Measurements from ENCODE around the gene CA5B. TPM values are rescaled to one million over a fixed set of nuclear protein-coding genes. Genes with fewer than 3 reads are reported as not detected.
"Not testable (repeated sequence)": the region's sequence is repeated elsewhere in the genome, so short reads cannot be mapped to it uniquely, and the experiment has no call there.

The CA5B gene
- total RNA-seq (10 to 100 TPM; 10.7 to 13.7 TPM), polyA plus RNA-seq (ENCODE audit: insufficient read length in 6 of 6) (10 to 100 TPM; 12.1 to 18.5 (median 17.0) TPM)
- long read RNA-seq, donor 1, full-length matches to known transcripts: 1 of 1 reads
- long read RNA-seq, donor 1, partial matches to known transcripts: 0 of 1 reads
- long read RNA-seq, donor 1, other reads (novel, unspliced or antisense): 0 of 1 reads
- long read RNA-seq, donor 2: 0 reads
- long read RNA-seq, donor 3, full-length matches to known transcripts: 1 of 1 reads
- long read RNA-seq, donor 3, partial matches to known transcripts: 0 of 1 reads
- long read RNA-seq, donor 3, other reads (novel, unspliced or antisense): 0 of 1 reads
- long read RNA-seq, donor 4, partial matches to known transcripts: 0 of 3 reads
- long read RNA-seq, donor 4, other reads (novel, unspliced or antisense): 3 of 3 reads
- long read RNA-seq, donor 5: 0 reads
- long read RNA-seq, donor 6: 0 reads
- long read RNA-seq, donor 7: 0 reads
- long read RNA-seq, donor 8, full-length matches to known transcripts: 2 of 2 reads
- long read RNA-seq, donor 8, partial matches to known transcripts: 0 of 2 reads
- long read RNA-seq, donor 8, other reads (novel, unspliced or antisense): 0 of 2 reads
- long read RNA-seq, donor 9: 0 reads
- long read RNA-seq, donor 10, partial matches to known transcripts: 0 of 1 reads
- long read RNA-seq, donor 10, other reads (novel, unspliced or antisense): 1 of 1 reads
- long read RNA-seq, donor 11, full-length matches to known transcripts: 2 of 2 reads
- long read RNA-seq, donor 11, partial matches to known transcripts: 0 of 2 reads
- long read RNA-seq, donor 11, other reads (novel, unspliced or antisense): 0 of 2 reads
- long read RNA-seq, donor 12: 0 reads

GRCh38 chrX:15737959-15738902 is at the start of gene CA5B:
Gene CA5B (plus strand): TSS chrX:15738270. CDS start chrX:15750024, 11,754 bp downstream.
- DNase-seq: peak; percentile 63 to 97 (median 91)
- Histone ChIP-seq H3K27me3 (no peaks in the 10 kb centered on the region), H3K27ac (peak within 1 kb of the TSS in 1 of 2 donors; percentile 48), H3K9me3 (no peaks in the 10 kb centered on the region), H3K4me3 (peak within 1 kb of the TSS; percentile 38 to 48), H3K4me1 (peaks cover 0 to 5% of the 10 kb centered on the region in 2 donors), H3K36me3 (no peaks in the 10 kb centered on the region)
- ATAC-seq: peak; percentile 100
- intact Hi-C loops (cut with DNase I): no loop called here
- no peak for TF ChIP-seq CTCF (IDR thresholded peaks at IDR 0.05)

- no peak overlapping the region for H3K27ac ChIP-seq
- DNase-seq (no peak), ATAC-seq (no peak)
- H3K9me3 ChIP-seq: no peaks in the 10 kb centered on the region
- no peak for TF ChIP-seq CTCF (IDR thresholded peaks at IDR 0.05)
- intact Hi-C loops (cut with DNase I): no loop called here
- no peaks in the 10 kb centered on the region for H3K27me3 ChIP-seq
- H3K4me1 ChIP-seq: no peaks in the 10 kb centered on the region
- H3K36me3 ChIP-seq: peaks cover 0 to 43% of the 10 kb centered on the region in 2 donors
- H3K4me3 ChIP-seq: no peak overlapping the region
Measured at GRCh38 chrX:15694941-15695451, 43.1 kb upstream of the CA5B start.

GRCh38 chrX:15696516-15696915 is 41.6 kb upstream of the CA5B start:
- ATAC-seq (no peak), DNase-seq (no peak)
- intact Hi-C loops (cut with DNase I): no loop called here
- no peaks in the 10 kb centered on the region for H3K27me3 ChIP-seq
- no peak overlapping the region for H3K4me3 ChIP-seq
- H3K36me3 ChIP-seq: peaks cover 0 to 36% of the 10 kb centered on the region in 2 donors
- H3K27ac ChIP-seq: no peak overlapping the region
- H3K9me3 ChIP-seq: no peaks in the 10 kb centered on the region
- TF ChIP-seq CTCF (IDR thresholded peaks at IDR 0.05): no peak
- no peaks in the 10 kb centered on the region for H3K4me1 ChIP-seq

GRCh38 chrX:15702488-15703371 is 35.3 kb upstream of the CA5B start:
- H3K4me1 ChIP-seq: no peaks in the 10 kb centered on the region
- no peak for TF ChIP-seq CTCF (IDR thresholded peaks at IDR 0.05)
- H3K27me3 ChIP-seq: no peaks in the 10 kb centered on the region
- DNase-seq: no peak
- H3K36me3 ChIP-seq: peaks cover 0 to 9% of the 10 kb centered on the region in 2 donors
- no peak overlapping the region for H3K4me3 ChIP-seq
- intact Hi-C loops (cut with DNase I): no loop called here
- H3K27ac ChIP-seq: no peak overlapping the region
- H3K9me3 ChIP-seq: no peaks in the 10 kb centered on the region
- ATAC-seq: no peak

GRCh38 chrX:15703809-15704208 is 34.3 kb upstream of the CA5B start:
- H3K9me3 ChIP-seq; H3K36me3 ChIP-seq; DNase-seq; H3K4me1 ChIP-seq; H3K4me3 ChIP-seq; H3K27me3 ChIP-seq; intact Hi-C loops (cut with DNase I); H3K27ac ChIP-seq: not testable (repeated sequence)
- peak; percentile 63 for ATAC-seq

- H3K27me3 ChIP-seq; DNase-seq; H3K36me3 ChIP-seq; ATAC-seq; intact Hi-C loops (cut with DNase I); H3K9me3 ChIP-seq; H3K4me3 ChIP-seq; H3K4me1 ChIP-seq; H3K27ac ChIP-seq: not testable (repeated sequence)
Measured at GRCh38 chrX:15704273-15704672, 33.8 kb upstream of the CA5B start.
